SK-N-DZ (cell line): ENCODE results near the gene TANC1.
"Not testable (repeated sequence)": the region's sequence is repeated elsewhere in the genome, so short reads cannot be mapped to it uniquely, and the experiment has no call there.

Experiments used
- DNase-seq: peaks from one replicate; pipeline ENCODE4 v3.0.0-alpha.2; 2015; ENCODE audit warnings: low spot score

TANC1 gene

DNA sequence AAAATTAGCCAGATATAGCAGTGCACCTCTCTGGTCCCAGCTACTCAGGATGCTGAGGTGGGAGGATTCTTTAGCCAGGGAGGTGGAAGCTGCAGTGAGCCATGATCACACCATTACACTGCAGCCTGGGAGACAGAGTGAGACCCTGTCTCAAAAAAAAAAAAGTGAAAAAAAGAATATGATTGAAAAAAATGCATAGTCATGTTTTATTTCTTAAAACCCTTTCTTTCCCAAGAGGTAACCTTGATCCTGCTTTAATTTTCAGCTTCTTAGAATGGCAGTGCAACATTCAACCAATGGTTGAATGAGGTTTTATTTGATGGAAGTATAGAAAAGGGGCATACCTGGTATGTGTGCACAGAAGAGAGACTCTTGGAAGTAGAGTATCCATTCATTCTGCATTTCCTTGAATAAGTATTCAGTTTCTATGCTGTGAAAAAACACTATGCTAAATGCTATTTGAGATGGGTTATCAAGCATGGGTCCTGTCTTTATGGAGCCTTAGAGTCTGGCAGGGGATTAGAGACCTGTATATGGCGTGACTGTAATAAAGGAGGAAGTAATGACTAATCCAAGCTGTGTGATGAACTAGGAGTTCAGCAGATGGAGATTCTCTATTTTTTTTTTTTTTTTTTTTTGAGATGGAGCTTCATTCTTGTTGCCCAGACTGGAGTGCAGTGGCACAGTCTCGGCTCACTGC lies 171.8 kb downstream of the TANC1 start:
- DNase-seq, result no peak

DNA sequence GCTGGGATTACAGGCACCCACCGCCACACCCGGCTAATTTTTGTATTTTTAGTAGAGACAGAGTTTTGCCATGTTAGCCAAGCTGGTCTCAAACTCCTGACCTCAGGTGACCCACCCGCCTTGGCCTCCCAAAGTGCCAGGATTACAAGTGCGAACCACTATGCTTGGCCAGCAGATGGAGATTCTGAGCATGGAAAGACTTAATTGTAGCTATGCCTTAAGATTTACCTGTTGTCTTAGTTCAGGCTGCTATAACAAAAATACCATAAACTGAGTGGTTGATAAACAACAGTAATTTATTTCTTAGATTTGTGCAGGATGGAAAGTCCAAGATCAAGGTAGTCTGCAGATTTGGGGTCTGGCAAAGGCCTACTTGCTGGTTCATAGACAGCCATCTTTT lies 172.4 kb downstream of the TANC1 start:
- DNase-seq, result not testable (repeated sequence)

DNA sequence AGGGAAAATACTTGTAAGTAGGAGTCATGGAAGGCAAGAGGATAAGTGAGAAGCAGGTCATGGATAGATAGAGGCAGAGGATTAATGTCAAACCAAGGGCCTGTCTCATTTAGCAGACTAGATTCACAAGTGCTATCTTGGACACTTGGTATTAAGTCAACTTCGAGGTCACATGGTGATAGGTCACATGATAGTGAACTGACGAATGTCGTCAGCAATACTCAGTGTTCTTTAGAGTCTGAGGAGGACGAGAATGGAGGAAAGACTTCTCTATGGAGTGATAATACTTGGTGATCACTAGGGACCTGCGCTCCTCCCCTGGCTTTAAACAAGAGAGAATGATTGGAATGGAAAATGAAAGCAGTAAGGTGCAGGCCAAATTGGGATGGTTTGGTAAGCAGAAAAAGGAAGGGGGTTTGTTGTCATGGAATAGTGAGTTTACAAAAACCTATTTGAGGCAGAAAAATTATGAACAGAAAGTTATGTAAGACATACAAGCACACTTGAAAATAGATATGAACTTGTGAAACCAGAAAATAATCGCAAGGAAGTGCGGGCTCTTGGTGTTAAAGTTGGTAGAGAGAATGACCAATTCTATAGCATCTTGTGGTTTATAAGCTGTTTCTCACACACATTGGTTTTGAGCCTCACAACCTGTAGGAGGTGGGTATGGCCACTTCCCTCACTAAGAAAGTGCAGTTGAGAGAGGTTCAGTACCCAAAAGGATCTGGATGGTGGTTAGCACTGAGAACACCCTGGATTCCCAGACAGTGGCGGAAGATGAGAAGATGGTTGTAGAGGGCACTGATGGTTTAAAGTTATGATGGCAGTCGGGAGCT lies 176.6 kb downstream of the TANC1 start:
- DNase-seq, result no peak

DNA sequence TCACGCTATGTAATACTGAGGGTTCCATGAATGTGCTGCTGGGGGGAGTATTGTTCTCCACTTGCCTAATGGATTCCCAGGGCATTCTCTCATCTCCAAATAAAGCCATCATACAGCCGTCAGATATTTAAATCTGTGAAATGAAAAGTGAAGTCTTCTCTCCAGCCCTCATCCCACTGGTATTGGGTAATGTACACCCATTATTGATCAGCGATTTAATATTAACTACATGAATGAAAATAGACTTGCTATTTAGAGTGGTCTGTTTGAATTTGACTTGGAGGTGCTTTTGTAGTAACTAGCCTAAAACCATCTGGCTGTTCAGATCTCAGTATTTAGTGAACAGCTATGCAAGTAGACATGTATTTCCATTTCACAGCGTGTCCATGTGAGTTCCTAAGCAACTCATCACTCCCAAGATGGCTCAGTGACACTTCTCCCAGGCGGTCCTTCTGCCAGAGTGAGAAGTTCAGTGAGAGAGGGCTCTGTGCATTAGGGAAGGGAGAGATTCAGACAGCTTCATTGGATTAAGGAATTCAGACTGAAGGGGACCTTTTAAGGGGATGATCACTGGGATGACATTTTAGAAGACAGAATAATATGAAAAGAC lies 177.4 kb downstream of the TANC1 start:
- no peak for DNase-seq

DNA sequence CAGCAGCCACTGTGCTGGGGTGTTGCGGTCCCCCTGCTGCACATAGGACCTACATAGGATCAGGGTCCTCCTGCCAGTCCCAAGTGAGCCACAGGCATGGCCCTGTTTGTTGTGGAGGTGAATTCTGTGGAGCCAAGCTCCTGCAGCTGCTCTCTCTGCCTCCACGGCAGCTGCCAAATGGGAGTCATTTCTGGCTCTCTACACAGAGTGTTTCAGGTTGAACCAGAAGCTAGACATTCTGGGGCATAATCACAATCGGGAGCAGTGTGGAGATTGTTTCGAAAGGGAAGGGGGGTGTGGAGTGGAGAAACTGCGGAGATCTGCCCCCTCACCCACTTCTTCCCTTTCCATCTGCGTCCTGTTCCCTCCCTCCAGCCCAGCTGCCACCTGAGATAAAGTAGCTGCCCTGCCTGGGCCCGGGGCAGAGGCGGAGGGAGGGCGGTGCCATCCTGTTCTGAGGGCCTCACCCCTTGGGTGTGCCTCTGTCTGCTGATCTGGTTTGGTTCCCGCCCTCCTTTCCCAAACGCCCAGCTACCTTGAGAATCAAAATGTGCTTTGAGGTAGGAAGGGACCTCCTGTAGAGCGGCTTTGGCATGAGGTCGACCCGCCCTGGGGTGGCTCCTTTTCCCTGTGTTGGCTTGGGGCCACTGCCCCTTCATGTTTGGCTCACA lies 178.7 kb downstream of the TANC1 start:
- DNase-seq, result no peak

DNA sequence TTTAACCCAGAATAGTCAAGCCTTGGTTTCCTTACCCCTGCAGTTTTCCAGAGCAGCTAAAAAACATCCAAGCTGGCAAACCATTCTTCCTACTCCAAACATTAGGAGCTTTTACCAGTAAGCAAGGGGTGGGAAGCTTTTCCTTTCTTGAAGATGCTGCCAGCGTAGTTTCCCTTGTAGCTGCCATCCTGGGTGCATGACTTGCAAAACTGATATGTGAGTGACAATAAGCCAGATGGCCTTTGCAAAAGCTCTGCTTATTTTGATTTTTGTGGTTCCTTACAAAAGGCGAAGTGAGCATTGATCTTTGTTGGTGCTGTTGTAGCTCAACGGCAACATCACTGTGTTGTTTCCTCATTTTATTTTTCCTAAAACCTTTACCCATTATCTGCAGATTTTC lies 179.2 kb downstream of the TANC1 start:
- DNase-seq, result no peak

DNA sequence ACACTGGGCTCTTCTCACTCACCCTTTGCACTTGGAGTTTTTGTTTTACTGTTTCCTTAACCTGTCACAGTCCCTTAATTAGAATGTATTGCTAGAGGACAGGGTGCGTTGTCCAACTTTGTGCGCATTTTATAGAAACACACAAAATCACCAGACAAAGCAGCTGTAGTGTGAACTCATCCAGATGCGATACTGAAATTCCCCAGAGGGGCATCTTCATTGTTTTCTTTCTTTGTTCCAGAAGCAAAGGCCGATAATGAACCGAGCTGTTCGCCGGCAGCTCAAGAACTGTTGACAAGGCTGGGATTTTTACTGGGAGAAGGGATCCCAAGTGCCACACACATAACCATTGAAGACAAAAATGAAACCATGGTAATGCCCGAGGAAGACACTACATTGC lies 180.5 kb downstream of the TANC1 start:
- DNase-seq, result no peak

DNA sequence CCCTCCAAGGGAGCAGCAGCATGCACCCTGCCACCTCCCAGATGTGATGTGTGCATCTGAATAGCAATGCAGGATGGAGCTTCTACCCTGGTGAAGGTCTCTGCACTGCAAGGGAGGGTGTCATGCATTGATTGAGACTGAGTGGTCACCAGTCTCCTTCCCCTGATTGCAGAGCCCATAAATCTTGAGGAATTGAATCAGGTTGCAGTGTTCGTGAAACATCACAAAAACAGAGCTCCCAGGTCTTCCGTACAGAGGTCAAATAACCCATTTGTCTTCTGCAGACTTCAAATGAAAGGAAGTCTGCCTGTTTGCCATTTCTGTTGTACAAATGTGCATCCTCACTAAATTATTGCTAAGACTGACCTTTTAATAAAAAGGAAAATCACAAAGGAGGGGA lies 181.3 kb downstream of the TANC1 start:
- DNase-seq, result peak; percentile 47

DNA sequence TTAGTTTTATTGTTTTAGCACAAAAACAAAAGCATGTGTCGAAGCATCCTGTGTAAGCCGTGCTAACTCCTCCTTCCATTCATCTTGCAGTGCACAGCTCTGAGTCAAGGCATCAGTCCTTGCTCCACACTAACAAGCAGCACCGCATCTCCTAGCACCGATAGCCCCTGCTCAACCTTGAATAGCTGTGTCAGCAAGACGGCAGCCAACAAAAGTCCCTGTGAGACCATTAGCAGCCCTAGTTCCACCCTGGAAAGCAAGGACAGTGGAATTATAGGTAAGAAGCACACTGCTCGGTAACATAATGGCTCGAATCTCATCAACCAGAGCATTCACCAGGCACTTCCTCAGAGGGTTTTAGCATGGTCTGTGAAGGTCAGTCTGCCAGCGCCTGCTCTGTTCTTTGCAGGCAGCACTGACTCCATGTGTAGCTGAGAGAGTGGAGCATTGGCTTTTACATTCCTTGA lies 181.9 kb downstream of the TANC1 start:
- no peak for DNase-seq

DNA sequence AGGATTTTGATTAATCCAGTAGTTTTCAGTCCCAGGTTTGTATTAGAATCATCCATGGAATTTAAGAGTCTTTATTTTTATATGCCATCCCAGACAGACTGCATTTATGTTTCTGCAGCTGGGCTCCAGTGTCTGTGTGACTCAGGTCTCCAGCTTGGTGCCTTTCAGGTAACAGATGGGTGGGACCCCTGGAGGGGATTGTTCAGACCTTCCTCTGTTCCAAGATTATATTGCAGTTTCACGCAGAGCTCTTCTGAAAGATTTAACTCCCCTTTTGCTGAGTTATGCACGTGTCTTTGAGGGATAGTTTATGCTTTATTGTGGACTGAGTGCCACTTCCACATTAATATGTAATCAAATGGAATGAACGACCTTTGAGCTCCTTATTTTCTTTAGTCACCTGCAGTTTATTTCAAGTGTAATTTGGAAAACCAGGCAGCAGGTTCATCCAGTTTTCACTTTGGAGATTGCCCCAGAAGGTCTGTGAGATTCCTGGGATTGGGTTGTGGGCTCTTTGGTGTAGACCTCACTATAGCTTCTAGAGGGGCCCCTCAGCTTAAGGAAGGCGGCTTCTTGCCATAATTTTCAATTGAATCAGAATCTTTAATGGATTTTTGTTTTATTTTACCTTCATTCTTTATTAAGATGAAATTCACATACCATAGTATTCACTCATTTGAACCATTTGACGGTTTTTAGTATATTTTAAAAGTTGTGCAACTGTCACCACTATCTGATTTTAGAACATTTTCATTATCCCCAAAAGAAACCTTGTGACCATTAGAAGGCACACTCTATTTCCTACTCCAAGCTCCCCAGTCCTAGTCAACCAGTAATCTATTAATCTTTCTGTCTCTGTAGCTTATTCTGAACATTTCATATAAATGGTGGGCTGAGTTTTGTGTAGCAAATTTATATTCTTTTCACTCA lies 183.0 kb downstream of the TANC1 start:
- DNase-seq, result no peak

DNA sequence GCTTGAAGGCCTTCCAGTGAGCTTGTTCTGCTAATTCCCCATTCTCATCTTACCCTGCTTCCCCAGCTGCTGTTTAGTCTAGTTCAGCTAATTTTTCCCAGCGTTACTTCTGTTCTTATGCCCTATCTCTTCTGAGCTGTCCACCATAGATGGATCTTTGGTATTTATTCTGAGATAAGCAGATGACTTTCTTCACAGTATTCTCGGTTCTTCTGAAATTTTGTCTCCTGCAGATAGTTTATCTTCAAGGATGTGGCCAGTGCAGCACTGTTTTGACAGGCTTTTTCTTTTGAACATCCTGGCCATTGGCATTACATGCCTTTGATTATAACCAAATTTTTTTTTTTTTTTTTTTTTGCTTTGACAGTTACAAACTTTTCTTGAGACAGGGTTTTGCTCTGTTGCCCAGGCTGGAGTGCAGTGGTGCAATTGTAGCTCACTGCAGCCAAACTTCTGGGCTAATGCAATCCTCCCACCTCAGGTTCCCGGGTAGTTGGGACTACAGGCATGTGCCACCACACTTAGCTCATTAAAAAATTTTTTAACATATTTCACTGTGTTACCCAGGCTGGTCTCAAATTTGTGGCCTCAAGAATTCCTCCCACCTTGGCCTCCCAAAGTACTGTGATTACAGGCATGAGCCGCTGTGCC lies 183.8 kb downstream of the TANC1 start:
- DNase-seq, result no peak

DNA sequence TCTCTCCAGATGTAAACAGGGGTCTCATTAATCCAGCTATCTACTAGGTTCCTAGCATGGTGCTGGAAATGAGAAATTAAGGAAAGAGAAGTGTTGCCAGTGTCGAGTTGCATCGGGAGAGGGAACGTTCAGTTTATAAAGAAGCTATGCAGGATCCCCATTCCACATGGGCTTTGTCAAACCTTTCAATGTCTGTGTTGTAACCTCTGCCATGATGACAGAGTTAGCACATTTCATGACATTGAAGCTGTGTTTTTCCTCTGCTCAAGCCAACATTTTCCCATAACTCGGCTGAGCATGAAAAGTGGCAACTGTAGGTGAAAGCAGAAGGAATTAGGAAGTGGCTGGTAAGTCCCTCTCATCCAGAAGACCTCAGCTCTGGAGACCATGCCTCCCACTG lies 184.6 kb downstream of the TANC1 start:
- no peak for DNase-seq

DNA sequence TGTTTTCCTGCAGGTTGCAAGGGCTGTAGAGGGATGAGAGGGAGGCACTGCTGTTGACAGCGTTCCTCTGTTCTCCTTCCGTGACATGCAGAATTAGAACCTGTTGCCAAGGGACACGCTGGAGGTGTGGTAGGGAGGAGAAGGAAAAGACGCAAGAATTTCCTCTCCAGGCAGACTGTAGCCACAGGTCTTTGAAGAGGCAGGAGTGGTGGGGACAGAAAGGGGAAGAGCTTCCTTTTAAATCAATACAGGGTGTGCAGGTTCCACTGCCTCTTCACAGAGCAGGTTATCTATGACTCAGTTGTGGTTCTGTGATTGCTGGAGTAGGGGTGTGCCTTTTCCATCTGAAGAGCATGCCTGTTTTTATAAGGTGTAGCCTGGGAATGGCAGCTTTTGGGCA lies 185.0 kb downstream of the TANC1 start:
- DNase-seq, result no peak

DNA sequence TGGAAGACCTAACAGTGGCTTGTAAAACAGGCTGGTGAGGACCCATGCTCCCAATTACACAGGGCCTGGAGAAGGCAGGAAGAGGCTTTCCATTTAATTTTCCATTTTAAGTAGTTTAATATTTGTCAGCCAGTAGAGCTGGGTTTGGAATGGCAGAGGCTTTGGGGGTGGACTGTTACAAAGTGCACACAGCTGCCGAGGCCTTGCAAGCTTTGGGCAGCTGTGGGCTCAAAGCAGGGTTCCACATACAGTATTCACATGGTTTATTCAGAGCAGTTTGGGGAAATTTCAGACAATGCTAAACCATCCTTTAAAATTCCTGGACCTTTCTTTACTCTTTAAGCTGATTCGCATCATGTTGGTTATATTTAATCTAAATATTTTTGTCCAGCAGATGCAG lies 185.5 kb downstream of the TANC1 start:
- DNase-seq, result no peak

DNA sequence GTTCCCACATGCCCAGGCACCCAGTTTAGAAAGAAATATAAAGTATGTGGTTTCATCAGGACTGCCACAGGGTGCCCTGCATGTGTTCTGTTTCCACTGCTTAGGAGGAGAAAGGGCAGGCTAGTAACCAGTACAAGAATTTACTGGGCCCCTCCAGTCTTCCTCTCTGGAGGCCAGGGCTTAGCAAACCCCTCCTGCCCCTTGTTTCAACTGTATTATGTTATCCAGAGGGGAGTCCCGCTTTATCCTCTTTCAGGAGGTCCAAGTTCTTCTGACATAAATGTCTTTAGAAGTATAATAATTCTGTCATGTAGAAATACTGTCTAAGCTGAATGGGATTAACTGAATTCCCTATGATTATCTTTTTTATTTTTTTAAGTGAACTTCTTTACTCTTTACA lies 185.9 kb downstream of the TANC1 start:
- no peak for DNase-seq

DNA sequence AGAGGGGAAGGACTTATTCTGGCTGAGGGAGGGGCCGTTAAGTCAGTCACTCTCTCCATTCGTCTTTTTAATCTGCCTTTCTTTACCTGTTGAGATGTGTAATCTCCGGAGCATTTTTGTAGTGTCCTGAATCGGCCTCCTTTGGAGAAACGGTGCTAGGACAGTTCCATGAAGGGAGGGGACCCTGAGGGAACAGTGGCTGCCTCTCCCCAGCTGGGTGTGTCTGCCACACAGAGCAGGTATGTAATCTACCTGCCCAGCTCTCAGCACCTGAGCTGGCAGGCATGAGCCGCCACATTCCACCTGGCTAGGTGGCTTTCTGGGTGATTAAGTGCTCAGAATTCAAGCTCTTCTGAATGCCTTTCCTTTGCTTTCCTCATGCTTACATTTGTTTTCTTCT lies 186.9 kb downstream of the TANC1 start:
- no peak for DNase-seq

DNA sequence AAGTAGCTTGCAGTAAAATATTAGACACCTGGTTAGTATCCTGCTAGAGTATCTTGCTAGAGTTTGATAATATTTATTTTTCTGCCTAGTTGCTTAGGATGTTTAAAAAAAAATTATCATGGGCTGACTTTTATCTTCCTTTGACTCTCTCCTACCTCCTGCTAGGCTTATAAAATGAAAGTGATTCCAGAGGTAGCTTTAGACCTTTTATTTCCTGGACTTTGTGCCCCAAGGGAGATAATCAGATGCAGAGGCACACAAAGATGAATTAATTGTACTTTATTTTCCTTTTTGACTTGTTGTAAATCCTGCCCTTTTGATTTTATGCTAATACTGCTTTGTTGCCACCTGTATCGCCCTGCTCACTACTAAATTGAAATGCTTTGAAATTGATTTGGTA lies 187.4 kb downstream of the TANC1 start:
- DNase-seq, result no peak

DNA sequence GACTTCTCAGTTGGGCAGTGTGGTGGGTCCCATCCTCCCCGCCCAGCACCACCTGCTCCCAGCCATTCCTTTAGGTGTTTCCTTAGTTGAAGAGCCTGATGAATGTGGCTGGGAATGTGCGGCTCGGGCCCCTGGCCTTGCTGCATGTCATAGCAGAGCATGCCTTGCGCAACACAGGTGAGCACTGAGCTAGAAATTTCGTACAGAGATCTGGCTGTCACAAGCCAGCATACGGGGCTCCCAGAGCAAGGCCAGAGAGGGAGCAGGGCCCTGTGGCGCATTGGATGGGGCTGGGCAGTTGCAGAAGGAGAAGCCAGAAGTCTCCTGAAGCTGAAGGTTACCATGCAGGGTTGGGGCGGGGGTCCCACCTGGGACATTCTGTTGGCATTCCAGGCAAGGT lies 188.4 kb downstream of the TANC1 start:
- DNase-seq, result no peak

DNA sequence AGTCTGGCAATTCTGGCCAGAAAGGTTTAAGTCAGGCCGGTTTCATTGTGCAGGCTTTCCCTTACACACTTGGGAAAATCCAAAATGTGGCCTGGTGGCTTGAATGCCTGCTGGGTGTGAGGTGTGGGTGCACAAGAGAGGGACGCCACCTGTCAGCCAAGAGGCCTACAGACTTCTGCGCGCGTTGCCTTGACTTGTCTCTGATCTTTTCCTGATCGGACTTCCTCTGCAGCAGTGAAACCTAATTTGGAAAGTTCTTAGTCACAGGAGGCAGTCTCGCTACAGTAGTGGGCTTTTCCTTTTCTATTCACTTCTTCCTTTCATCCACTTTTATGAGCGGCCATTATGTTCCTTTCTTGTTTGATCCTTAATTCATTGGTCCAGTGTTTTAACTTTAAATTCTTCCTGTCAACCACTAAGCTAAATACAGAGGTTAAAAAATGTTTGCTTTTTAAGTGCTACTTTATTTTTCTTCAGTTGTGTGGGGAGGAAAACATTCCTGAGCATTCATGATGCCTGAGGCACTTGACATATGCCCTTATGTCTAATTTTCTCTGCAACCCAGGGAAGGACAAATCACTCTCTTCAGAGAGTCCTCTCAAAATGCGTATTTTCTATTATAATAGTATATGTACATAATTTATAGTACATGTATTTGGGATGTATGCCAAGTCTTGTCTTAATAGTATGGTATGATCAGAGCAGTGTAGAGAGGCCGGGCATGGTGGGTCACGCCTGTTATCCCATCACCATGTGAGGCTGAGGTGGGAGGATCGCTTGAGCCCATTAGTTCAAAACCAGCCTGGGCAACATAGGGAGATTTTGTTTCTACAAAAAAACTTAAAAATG lies 189.1 kb downstream of the TANC1 start:
- DNase-seq, result no peak

DNA sequence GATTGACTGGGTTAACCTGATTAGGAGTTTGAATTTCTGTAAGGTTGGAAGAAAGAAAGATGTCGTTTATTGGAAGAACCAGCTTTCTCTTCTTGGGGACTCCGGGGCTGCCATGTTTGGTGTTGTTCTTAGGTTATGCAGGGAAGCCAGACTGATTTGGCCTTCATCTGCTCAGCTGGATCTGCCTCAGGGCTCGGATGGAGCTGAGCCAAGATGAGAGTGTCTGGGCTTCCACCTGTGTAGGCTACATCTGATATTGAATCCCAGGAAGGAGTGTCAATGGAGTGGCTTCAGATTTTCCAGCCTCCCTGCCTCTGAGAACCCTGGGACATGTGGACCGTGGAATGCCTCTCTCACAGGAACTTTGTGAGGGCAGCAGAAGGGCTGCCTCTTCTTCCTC lies 192.0 kb downstream of the TANC1 start:
- no peak for DNase-seq
